Activated naive CD8-positive, alpha-beta T cell treated with anti-CD3 and anti-CD28 coated beads for 36 hours (primary cell): Measurements from ENCODE around the gene STPG3. TPM values are rescaled to one million over a fixed set of nuclear protein-coding genes. Genes with fewer than 3 reads are reported as not detected.

Experiments used
- DNase-seq: peaks from one replicate; pipeline ENCODE4 v3.0.0; 2021
- H3K27ac Mint-ChIP-seq: one replicate; pipeline ENCODE4 v1.8.0; 2022; ENCODE audit warnings: mild to moderate bottlenecking, moderate library complexity, mixed read lengths
- H3K27me3 Mint-ChIP-seq: one replicate; pipeline ENCODE4 v1.8.0; 2022; ENCODE audit warnings: mild to moderate bottlenecking, mixed read lengths
- H3K36me3 Mint-ChIP-seq: one replicate; pipeline ENCODE4 v1.8.0; 2021; ENCODE audit warnings: mild to moderate bottlenecking, mixed read lengths
- H3K4me1 Mint-ChIP-seq: one replicate; pipeline ENCODE4 v1.8.0; 2021; ENCODE audit warnings: mixed read lengths
- H3K4me3 Mint-ChIP-seq: one replicate; pipeline ENCODE4 v1.8.0; 2022; ENCODE audit warnings: mild to moderate bottlenecking, moderate library complexity, mixed read lengths
- H3K9me3 Mint-ChIP-seq: one replicate; pipeline ENCODE4 v1.8.0; 2022; ENCODE audit warnings: mixed read lengths
- total RNA-seq, 2 experiments: library from RNA; stranded (reverse); gene quantifications; one replicate each; pipeline ENCODE4 v1.2.3, GENCODE V29; 2021

STPG3 gene
- total RNA-seq, 2 experiments from 2014 or later, result not detected

- no peak for DNase-seq
- H3K27ac Mint-ChIP-seq, result no peak overlapping the region
- H3K9me3 Mint-ChIP-seq, result no peaks in the 10 kb centered on the region
- H3K4me3 Mint-ChIP-seq, result no peak overlapping the region
- H3K4me1 Mint-ChIP-seq, result peaks cover 3% of the 10 kb centered on the region
- no peaks in the 10 kb centered on the region for H3K36me3 Mint-ChIP-seq
- H3K27me3 Mint-ChIP-seq, result no peaks in the 10 kb centered on the region
Measured at GRCh38 chr9:137218754-137219271, 32.3 kb upstream of the STPG3 start.

GRCh38 chr9:137219757-137220316 lies 31.2 kb upstream of the STPG3 start:
- Mint-ChIP-seq H3K4me3 (no peak overlapping the region), H3K27me3 (no peaks in the 10 kb centered on the region), H3K9me3 (no peaks in the 10 kb centered on the region), H3K36me3 (no peaks in the 10 kb centered on the region), H3K27ac (no peak overlapping the region), H3K4me1 (peaks cover 3% of the 10 kb centered on the region)
- no peak for DNase-seq

- Mint-ChIP-seq H3K36me3 (no peaks in the 10 kb centered on the region), H3K4me3 (peak overlapping the region; percentile 37), H3K27ac (no peak overlapping the region), H3K4me1 (peaks cover 4% of the 10 kb centered on the region), H3K27me3 (no peaks in the 10 kb centered on the region), H3K9me3 (no peaks in the 10 kb centered on the region)
- DNase-seq, result no peak
Measured at GRCh38 chr9:137220317-137221094, 30.6 kb upstream of the STPG3 start.

- peak overlapping the region; percentile 37 for H3K4me3 Mint-ChIP-seq
- H3K27ac Mint-ChIP-seq, result no peak overlapping the region
- H3K36me3 Mint-ChIP-seq, result no peaks in the 10 kb centered on the region
- DNase-seq, result no peak
- no peaks in the 10 kb centered on the region for H3K27me3 Mint-ChIP-seq
- H3K9me3 Mint-ChIP-seq, result no peaks in the 10 kb centered on the region
- H3K4me1 Mint-ChIP-seq, result peaks cover 4% of the 10 kb centered on the region
Measured at GRCh38 chr9:137221095-137221505, 30.0 kb upstream of the STPG3 start.

- Mint-ChIP-seq H3K27ac (no peak overlapping the region), H3K27me3 (peaks cover 3% of the 10 kb centered on the region), H3K4me1 (peaks cover 4% of the 10 kb centered on the region), H3K9me3 (no peaks in the 10 kb centered on the region), H3K36me3 (no peaks in the 10 kb centered on the region), H3K4me3 (no peak overlapping the region)
- no peak for DNase-seq
Measured at GRCh38 chr9:137221506-137222111, 29.5 kb upstream of the STPG3 start.

- peaks cover 4% of the 10 kb centered on the region for H3K4me1 Mint-ChIP-seq
- H3K27me3 Mint-ChIP-seq, result peaks cover 4% of the 10 kb centered on the region
- H3K9me3 Mint-ChIP-seq, result no peaks in the 10 kb centered on the region
- peak within 1 kb of the TSS; percentile 85 for H3K4me3 Mint-ChIP-seq
- peak within 1 kb of the TSS; percentile 38 for H3K27ac Mint-ChIP-seq
- H3K36me3 Mint-ChIP-seq, result no peaks in the 10 kb centered on the region
- peak; percentile 45 for DNase-seq
Measured at GRCh38 chr9:137222190-137223077, 28.7 kb upstream of the STPG3 start, which contains the start of gene RNF208. Gene RNF208, minus strand, starts transcription at chr9:137222240. Its CDS starts 1,028 bp downstream, at chr9:137221212.

GRCh38 chr9:137223078-137223970 lies 27.8 kb upstream of the STPG3 start:
- peaks cover 8% of the 10 kb centered on the region for H3K27me3 Mint-ChIP-seq
- no peaks in the 10 kb centered on the region for H3K36me3 Mint-ChIP-seq
- H3K4me1 Mint-ChIP-seq, result peaks cover 6% of the 10 kb centered on the region
- no peaks in the 10 kb centered on the region for H3K9me3 Mint-ChIP-seq
- peak overlapping the region; percentile 85 for H3K4me3 Mint-ChIP-seq
- peak; percentile 98 for DNase-seq
- H3K27ac Mint-ChIP-seq, result peak overlapping the region; percentile 38

- peaks cover 6% of the 10 kb centered on the region for H3K4me1 Mint-ChIP-seq
- peak; percentile 33 for DNase-seq
- H3K9me3 Mint-ChIP-seq, result no peaks in the 10 kb centered on the region
- H3K27ac Mint-ChIP-seq, result peak within 1 kb of the TSS; percentile 38
- H3K36me3 Mint-ChIP-seq, result no peaks in the 10 kb centered on the region
- peak within 1 kb of the TSS; percentile 75 for H3K4me3 Mint-ChIP-seq
- H3K27me3 Mint-ChIP-seq, result peaks cover 12% of the 10 kb centered on the region
Measured at GRCh38 chr9:137224830-137225694, 26.0 kb upstream of the STPG3 start, which contains the start of gene CYSRT1. Gene CYSRT1, plus strand, starts transcription at chr9:137225174. Its CDS starts 448 bp downstream, at chr9:137225622.

- no peak for DNase-seq
- Mint-ChIP-seq H3K27ac (no peak overlapping the region), H3K4me1 (peaks cover 6% of the 10 kb centered on the region), H3K27me3 (peaks cover 12% of the 10 kb centered on the region), H3K36me3 (no peaks in the 10 kb centered on the region), H3K4me3 (no peak overlapping the region), H3K9me3 (no peaks in the 10 kb centered on the region)
Measured at GRCh38 chr9:137225699-137226331, 25.3 kb upstream of the STPG3 start.

- H3K36me3 Mint-ChIP-seq, result no peaks in the 10 kb centered on the region
- H3K4me3 Mint-ChIP-seq, result no peak overlapping the region
- peaks cover 6% of the 10 kb centered on the region for H3K4me1 Mint-ChIP-seq
- no peak overlapping the region for H3K27ac Mint-ChIP-seq
- H3K27me3 Mint-ChIP-seq, result peaks cover 12% of the 10 kb centered on the region
- DNase-seq, result no peak
- H3K9me3 Mint-ChIP-seq, result no peaks in the 10 kb centered on the region
Measured at GRCh38 chr9:137226338-137227053, 24.6 kb upstream of the STPG3 start.

GRCh38 chr9:137227054-137227852 lies 23.8 kb upstream of the STPG3 start, which contains the start of gene RNF224:
Gene RNF224, plus strand, starts transcription at chr9:137227502. Its CDS starts 834 bp downstream, at chr9:137228336.
- Mint-ChIP-seq H3K27me3 (peaks cover 12% of the 10 kb centered on the region), H3K4me3 (no peak within 1 kb of the TSS), H3K4me1 (peaks cover 6% of the 10 kb centered on the region), H3K9me3 (no peaks in the 10 kb centered on the region), H3K36me3 (no peaks in the 10 kb centered on the region), H3K27ac (peak within 1 kb of the TSS; percentile 64)
- peak; percentile 84 for DNase-seq
